ENCODE measurements around the gene INPP5F.
A peak's percentile ranks its signal among the peaks of the same experiment; 100 is the strongest.

Gene INPP5F

DNA sequence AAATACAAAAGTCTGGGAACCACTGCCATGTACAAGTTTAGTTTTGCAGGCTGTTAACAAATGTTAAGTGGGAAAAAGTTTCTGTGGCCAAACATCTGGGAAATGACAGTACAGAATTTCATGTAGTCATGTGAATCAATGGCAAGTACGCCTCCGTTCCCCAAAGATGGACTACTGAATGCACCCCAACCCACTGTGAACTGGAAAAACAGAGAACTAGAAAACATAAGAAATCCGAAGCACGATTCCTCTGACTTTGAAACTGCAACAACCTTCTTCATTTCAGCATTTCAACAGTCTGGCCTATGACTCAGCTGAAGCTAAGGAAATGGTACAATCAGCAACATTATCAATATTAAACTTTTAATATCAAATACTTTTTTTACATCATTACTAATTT lies 105.0 kb downstream of the INPP5F start:
- TF ChIP-seq, protein P1, sequence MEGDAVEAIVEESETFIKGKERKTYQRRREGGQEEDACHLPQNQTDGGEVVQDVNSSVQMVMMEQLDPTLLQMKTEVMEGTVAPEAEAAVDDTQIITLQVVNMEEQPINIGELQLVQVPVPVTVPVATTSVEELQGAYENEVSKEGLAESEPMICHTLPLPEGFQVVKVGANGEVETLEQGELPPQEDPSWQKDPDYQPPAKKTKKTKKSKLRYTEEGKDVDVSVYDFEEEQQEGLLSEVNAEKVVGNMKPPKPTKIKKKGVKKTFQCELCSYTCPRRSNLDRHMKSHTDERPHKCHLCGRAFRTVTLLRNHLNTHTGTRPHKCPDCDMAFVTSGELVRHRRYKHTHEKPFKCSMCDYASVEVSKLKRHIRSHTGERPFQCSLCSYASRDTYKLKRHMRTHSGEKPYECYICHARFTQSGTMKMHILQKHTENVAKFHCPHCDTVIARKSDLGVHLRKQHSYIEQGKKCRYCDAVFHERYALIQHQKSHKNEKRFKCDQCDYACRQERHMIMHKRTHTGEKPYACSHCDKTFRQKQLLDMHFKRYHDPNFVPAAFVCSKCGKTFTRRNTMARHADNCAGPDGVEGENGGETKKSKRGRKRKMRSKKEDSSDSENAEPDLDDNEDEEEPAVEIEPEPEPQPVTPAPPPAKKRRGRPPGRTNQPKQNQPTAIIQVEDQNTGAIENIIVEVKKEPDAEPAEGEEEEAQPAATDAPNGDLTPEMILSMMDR (IDR thresholded peaks at IDR 0.05; ENCODE audit: low read length, missing control alignments), result no peak
- no peak overlapping the region for H3K4me3 ChIP-seq (replicated peaks; ENCODE audit: low read depth, low read length)
- no peak for DNase-seq (ENCODE audit: low read depth)

DNA sequence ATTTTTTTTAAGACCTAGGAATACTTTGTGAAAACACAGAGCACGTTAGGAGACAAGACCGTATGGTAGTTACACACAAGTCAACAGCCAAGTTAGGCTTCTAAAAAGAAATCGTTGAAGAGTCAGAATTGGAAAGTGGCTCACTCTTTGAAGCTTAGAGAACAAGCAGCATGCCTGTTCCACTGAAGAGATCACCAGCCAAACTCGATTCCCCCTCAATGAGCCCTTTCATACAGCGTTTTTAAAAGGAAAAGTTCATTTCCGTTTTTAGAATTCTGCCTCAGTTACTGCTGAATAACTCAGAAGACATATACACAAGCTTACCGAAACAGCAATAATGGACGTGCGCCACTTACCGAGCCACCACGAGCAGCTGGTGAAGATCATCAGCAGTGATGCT lies 105.8 kb downstream of the INPP5F start:
- no peak for DNase-seq (ENCODE audit: low read depth)
- no peak overlapping the region for H3K4me3 ChIP-seq (replicated peaks; ENCODE audit: low read depth, low read length)
- TF ChIP-seq, protein P1 (IDR thresholded peaks at IDR 0.05; ENCODE audit: low read length, missing control alignments), result no peak

DNA sequence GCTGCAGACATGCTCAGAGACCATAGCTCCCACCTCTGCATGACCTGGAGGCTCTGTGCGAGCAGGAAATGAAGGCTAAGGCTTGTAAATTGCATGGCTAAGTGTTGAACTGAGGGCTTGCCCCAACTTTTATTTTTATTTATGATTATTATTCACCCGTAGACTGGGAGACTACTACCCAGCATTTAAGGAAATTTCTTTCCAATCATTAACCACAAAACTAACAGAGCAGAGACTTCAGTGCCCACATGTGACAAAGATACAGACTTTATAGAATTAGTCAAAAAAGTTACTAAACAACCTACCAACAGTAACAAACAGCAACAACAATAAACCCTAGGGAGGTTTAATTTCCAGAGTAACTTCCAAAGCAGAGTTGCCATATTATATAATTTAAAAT lies 107.1 kb downstream of the INPP5F start:
- H3K4me3 ChIP-seq (replicated peaks; ENCODE audit: low read depth, low read length), result no peak overlapping the region
- no peak for DNase-seq (ENCODE audit: low read depth)
- TF ChIP-seq, protein P1 (IDR thresholded peaks at IDR 0.05; ENCODE audit: low read length, missing control alignments), result no peak

DNA sequence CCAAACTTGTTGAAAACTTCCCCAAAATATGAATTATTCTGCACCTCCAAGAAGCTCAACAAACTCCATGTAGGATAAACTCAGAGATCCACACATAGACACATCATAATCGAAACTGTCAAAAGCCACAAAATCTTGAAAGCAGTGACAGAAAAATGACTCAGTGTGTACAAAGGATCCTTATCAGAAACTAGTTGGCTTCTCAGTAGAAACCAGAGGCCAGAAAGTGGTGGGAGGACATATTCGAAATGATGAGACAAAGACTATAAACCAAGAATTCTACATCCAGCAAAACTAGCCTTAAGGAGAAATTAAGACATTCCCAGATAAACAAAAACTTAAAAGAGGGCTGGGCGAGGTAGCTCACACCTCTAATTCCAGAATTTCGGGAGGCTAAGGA lies 108.3 kb downstream of the INPP5F start:
- no peak for DNase-seq (ENCODE audit: low read depth)
- no peak overlapping the region for H3K4me3 ChIP-seq (replicated peaks; ENCODE audit: low read depth, low read length)

DNA sequence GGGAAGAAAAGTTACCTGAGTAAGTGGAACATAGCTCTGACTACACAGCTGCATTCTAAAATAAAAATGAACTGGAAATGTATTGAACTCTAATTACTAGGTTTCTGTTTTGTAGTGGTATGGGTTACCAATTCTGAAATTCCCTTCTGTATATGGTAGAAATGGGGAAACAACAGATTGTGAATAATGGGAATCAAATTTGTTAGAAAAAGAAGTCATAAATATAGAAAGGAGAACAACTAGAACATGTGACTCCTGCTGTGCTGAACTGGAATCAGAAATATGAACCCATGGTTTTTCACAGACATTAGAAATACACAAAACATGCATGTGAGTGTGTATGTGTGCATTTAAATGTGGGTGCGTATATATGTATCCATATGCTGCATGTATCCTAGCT lies 119.8 kb downstream of the INPP5F start:
- no peak for DNase-seq (ENCODE audit: low read depth)
- H3K4me3 ChIP-seq (replicated peaks; ENCODE audit: low read depth, low read length), result no peak overlapping the region
- TF ChIP-seq, protein P1 (IDR thresholded peaks at IDR 0.05; ENCODE audit: low read length, missing control alignments), result no peak

More for the DNA sequence above, 108.3 kb downstream of the INPP5F start:
- TF ChIP-seq, protein P1 (IDR thresholded peaks at IDR 0.05; ENCODE audit: low read length, missing control alignments), result no peak

DNA sequence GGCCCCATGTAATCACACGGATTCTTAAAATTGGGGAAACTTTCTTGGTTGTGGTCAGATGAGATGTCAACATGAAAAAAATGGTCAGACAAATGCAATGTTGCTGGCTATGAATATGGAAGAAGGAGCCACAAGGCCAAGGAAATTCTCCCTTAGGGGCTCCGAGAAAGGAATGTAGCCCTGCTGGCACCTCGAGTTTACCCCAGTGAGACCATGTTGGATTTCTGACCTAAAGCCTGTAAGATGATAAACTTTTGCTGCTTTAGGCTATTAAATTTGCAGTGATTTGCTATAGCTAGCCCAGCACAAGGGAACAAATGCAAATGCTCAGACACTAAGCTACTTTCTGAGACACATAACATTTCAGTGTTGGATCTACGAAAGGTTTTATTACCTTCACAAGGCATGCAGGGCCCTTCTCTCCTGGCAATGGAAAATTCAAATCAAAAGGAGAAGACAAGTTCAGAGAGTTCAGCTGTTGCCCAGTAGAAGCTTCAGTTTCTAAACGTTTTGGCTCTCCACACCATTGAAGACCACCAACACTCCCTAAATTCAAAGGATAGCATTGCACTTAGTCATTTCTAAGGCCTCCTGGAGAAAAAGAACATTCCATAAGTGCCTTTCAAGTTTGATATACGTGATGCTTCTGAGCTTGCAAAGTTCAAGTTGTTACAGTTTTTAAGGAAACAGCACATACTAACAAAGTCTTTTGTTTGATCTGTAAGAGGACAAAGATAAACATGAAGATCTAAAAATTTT lies 123.4 kb downstream of the INPP5F start:
- DNase-seq (ENCODE audit: low read depth), result peak; percentile 85
- H3K4me3 ChIP-seq (replicated peaks; ENCODE audit: low read depth, low read length), result no peak overlapping the region
- TF ChIP-seq, protein P1 (IDR thresholded peaks at IDR 0.05; ENCODE audit: low read length, missing control alignments), result no peak

DNA sequence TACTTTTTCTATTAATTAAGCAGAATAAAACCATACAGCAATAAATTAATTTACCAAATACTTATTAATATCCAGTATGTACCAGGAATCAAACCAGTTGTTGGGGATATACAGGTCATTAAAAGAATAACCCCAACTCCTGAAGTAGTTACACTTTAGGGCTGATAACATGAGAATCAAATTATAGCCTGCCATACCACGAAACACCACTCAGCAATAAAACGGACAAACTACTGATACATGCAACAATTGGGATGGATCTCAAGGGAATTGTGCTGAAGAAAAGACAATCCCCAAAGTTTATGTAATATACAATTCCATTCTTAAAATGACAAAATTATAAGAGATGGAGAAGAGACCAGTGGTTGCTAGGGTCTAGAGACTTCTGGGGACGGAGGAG lies 124.1 kb downstream of the INPP5F start:
- no peak overlapping the region for H3K4me3 ChIP-seq (replicated peaks; ENCODE audit: low read depth, low read length)
- no peak for DNase-seq (ENCODE audit: low read depth)
- TF ChIP-seq, protein P1 (IDR thresholded peaks at IDR 0.05; ENCODE audit: low read length, missing control alignments), result no peak

Measured in fibroblast of pulmonary artery (primary cell).